Stimulated activated effector memory CD8-positive, alpha-beta T cell treated with anti-CD3 and anti-CD28 coated beads, Interleukin-12 subunit alpha, Interleukin-12 subunit beta, amount 100 ng/mL, for 72 hours (primary cell): ENCODE data around the gene NEU4.
"Not testable (repeated sequence)": the region's sequence is repeated elsewhere in the genome, so short reads cannot be mapped to it uniquely, and the experiment has no call there.

ENCODE experiments used
- ATAC-seq: fragments of 150-1000 bp; cut with Tn5 transposase; 2 replicates; pipeline ENCODE4 v1.10.0; 2021
- DNase-seq, 2 donors: peaks; one replicate each; pipeline ENCODE4 v3.0.0; 2021 to 2022; ENCODE audit warnings: low spot score in 2 of 2
- H3K27ac Mint-ChIP-seq: one replicate; pipeline ENCODE4 v1.8.0; 2022; ENCODE audit warnings: mild to moderate bottlenecking, mixed read lengths
- H3K36me3 Mint-ChIP-seq: one replicate; pipeline ENCODE4 v1.8.0; 2022; ENCODE audit warnings: mild to moderate bottlenecking, mixed read lengths
- H3K4me1 Mint-ChIP-seq: one replicate; pipeline ENCODE4 v1.8.0; 2022; ENCODE audit warnings: mixed read lengths
- H3K4me3 Mint-ChIP-seq: one replicate; pipeline ENCODE4 v1.8.0; 2022; ENCODE audit warnings: mild to moderate bottlenecking, mixed read lengths
- H3K9me3 Mint-ChIP-seq: one replicate; pipeline ENCODE4 v1.8.0; 2022; ENCODE audit warnings: mixed read lengths

The NEU4 gene, protein sequence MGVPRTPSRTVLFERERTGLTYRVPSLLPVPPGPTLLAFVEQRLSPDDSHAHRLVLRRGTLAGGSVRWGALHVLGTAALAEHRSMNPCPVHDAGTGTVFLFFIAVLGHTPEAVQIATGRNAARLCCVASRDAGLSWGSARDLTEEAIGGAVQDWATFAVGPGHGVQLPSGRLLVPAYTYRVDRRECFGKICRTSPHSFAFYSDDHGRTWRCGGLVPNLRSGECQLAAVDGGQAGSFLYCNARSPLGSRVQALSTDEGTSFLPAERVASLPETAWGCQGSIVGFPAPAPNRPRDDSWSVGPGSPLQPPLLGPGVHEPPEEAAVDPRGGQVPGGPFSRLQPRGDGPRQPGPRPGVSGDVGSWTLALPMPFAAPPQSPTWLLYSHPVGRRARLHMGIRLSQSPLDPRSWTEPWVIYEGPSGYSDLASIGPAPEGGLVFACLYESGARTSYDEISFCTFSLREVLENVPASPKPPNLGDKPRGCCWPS

DNA sequence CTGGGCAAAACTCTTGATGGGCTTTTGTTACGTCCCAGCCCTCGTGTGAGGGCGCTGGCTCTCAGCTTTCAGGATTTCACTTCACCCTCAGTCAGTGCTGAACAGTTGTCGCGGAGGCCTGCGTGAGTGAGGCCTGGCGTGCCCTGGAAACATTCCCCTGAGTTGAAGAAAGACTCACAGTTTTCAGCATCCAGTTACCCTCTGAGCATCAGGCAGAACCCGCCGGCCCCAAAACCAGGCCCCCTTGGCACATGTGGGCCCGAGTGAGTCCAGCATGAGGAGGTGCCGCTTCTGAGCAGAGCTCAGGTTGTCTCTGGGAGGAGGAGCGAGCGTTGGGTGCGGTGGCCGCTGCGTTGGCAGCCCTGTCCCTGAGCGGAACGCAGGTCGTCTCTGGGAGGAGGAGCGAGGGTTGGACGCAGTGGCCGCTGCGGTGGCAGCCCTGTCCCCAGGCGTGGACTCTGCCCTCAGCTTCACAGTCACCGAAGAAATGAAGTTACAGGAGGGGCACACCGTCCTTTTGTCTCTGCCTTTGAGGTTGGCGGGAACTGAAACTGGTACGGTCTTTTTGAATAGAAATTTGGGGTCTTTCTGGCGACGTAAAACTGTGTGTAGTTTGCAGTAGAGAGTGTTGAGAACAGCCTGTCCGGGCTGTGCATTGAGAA, at the start of gene NEU4:
Gene NEU4, plus strand, starts transcription at position 473 of the 662 bp plus-strand sequence. CDS start 5,292 bp downstream, outside the sequence.
- Mint-ChIP-seq H3K27ac (peak within 1 kb of the TSS; percentile 52), H3K4me3 (peak within 1 kb of the TSS; percentile 15)
- peak in 1 of 2 donors; percentile 47 for DNase-seq

DNA sequence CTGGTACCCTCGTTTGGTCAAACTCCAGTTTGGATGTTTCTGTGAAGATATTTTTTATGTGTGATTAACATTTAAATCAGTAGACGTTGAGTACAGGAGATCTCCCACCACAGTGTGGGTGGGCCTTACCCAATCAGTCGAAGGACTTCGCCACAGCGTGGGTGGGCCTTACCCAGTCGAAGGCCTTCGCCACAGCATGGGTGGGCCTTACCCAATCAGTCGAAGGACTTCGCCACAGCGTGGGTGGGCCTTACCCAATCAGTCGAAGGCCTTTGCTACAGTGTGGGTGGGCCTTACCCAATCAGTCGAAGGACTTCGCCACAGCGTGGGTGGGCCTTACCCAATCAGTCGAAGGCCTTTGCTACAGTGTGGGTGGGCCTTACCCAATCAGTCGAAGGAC, 49.1 kb upstream of the NEU4 start:
- H3K4me1 Mint-ChIP-seq: peaks cover 49% of the 10 kb centered on the region
- H3K9me3 Mint-ChIP-seq, ATAC-seq, DNase-seq, H3K27ac Mint-ChIP-seq: not testable (repeated sequence)
- H3K4me3 Mint-ChIP-seq: peak overlapping the region; percentile 7
- peaks cover 51% of the 10 kb centered on the region for H3K36me3 Mint-ChIP-seq

More for the DNA sequence above, at the start of gene NEU4:
- no peak for ATAC-seq
- Mint-ChIP-seq H3K9me3 (no peaks in the 10 kb centered on the region), H3K36me3 (no peaks in the 10 kb centered on the region), H3K4me1 (peaks cover 7% of the 10 kb centered on the region)

DNA sequence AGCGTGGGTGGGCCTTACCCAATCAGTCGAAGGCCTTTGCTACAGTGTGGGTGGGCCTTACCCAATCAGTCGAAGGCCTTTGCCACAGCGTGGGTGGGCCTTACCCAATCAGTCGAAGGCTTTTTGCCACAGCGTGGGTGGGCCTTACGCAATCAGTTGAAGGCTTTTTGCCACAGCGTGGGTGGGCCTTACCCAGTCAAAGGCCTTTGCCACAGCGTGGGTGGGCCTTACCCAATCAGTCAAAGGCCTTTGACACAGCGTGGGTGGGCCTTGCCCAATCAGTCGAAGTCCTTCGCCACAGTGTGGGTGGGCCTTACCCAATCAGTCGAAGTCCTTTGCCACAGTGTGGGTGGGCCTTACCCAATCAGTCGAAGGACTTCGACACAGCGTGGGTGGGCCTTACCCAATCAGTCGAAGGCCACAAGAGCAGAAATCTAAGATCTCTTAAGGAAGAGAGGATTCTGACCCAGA, 48.7 kb upstream of the NEU4 start:
- H3K4me1 Mint-ChIP-seq: peaks cover 50% of the 10 kb centered on the region

DNA sequence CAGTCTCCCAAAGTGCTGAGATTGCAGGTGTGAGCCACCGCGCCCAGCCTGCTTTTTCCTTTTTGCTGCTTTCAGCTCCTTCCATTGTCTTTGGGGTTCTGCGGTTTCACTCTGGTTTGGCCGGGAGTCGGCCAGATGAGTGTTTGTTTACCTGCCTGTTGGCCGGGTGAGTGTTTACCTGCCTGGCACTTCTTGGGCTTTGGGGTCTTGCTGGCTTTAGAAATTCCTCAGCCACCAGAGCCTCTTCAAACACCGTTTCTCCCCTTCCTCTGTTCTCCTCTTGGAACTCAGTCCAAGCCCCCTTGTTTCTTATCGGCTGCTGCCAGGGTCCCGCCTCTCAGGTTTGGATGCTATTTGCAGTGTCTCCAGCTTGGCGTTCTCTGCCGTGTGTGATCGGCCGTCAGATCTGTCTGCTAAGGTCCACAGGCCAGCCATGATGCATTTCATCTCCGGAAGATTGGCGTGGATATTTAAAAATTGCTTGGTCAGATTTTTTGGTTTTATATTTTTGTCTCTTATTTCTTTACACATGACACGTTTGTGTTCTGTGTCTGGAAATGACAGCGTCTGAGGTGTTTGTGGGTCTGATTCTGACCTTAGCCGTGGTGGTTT, 46.6 kb upstream of the NEU4 start:
- Mint-ChIP-seq H3K27ac (peak overlapping the region; percentile 91), H3K9me3 (no peaks in the 10 kb centered on the region), H3K4me1 (peaks cover 50% of the 10 kb centered on the region), H3K36me3 (peaks cover 44% of the 10 kb centered on the region), H3K4me3 (peak overlapping the region; percentile 77)
- DNase-seq (no peak), ATAC-seq (no peak)

More for the DNA sequence above, 48.7 kb upstream of the NEU4 start:
- ATAC-seq: no peak
- Mint-ChIP-seq H3K36me3 (peaks cover 51% of the 10 kb centered on the region), H3K9me3 (no peaks in the 10 kb centered on the region), H3K27ac (peak overlapping the region; percentile 49), H3K4me3 (no peak overlapping the region)
- no peak for DNase-seq

DNA sequence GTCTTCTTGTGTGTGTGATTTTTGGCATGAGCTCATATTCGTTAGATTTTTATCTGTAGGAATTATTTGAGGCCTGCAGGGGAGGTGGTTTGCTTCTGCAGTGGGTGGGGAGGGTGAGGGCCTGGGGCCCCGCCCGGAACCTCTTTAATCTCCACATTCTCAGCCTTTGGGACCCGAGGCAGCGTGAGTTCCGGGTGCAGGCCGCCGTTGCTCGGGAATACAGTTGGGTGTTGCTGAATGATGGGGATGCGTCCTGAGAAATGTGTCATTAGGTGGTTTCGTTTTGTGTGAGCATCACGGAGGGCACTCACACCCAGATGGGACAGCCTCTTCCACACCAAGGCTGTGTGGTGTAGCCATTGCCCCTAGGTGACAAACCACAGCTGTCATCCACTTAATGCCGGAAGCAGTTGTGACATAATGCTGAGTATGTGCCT, 46.0 kb upstream of the NEU4 start:
- H3K27ac Mint-ChIP-seq: peak overlapping the region; percentile 91
- DNase-seq: peak; percentile 67 to 95

DNA sequence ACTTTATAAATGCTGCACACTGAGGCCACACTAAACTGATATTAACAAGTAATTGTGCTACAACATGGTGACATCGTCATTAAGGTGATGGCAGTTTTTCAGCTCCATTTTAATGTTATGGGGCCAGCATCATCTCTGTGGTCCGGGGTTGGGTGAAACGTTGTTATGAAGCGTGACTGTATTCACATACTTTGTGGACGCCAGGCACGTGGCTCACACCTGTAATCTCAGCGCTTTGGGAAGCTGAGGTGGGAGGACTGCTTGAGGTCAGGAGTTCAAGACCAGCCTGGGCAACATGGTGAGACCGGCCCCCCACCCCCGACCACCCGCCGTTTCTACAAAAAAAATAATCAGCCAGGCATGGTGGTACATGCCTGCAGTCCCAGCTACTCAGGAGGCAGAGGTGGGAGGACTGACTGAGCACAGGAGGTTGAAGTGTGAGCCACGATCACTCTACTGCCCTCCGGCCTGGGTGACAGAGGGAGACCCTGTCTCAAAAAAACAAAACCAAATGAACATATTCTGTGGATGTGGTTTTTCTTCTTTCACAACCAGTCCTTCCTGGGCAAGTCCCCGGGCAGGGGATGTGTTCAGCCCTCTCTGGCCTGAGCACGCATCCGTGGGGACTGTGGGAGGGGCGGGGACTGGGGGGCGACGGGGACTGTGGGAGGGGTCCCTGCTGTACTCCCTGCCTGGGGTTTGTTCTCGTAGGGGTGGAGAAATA, 45.3 kb upstream of the NEU4 start:
- peak overlapping the region; percentile 77 for H3K4me3 Mint-ChIP-seq
- H3K4me1 Mint-ChIP-seq: peaks cover 50% of the 10 kb centered on the region
- H3K27ac Mint-ChIP-seq: peak overlapping the region; percentile 91
- H3K36me3 Mint-ChIP-seq: peaks cover 44% of the 10 kb centered on the region
- peak; percentile 30 to 67 for DNase-seq
- ATAC-seq: peak; percentile 60
- H3K9me3 Mint-ChIP-seq: no peaks in the 10 kb centered on the region

More for the DNA sequence above, 46.0 kb upstream of the NEU4 start:
- peaks cover 50% of the 10 kb centered on the region for H3K4me1 Mint-ChIP-seq
- no peaks in the 10 kb centered on the region for H3K9me3 Mint-ChIP-seq
- peak; percentile 92 for ATAC-seq
- H3K4me3 Mint-ChIP-seq: peak overlapping the region; percentile 77
- H3K36me3 Mint-ChIP-seq: peaks cover 44% of the 10 kb centered on the region

DNA sequence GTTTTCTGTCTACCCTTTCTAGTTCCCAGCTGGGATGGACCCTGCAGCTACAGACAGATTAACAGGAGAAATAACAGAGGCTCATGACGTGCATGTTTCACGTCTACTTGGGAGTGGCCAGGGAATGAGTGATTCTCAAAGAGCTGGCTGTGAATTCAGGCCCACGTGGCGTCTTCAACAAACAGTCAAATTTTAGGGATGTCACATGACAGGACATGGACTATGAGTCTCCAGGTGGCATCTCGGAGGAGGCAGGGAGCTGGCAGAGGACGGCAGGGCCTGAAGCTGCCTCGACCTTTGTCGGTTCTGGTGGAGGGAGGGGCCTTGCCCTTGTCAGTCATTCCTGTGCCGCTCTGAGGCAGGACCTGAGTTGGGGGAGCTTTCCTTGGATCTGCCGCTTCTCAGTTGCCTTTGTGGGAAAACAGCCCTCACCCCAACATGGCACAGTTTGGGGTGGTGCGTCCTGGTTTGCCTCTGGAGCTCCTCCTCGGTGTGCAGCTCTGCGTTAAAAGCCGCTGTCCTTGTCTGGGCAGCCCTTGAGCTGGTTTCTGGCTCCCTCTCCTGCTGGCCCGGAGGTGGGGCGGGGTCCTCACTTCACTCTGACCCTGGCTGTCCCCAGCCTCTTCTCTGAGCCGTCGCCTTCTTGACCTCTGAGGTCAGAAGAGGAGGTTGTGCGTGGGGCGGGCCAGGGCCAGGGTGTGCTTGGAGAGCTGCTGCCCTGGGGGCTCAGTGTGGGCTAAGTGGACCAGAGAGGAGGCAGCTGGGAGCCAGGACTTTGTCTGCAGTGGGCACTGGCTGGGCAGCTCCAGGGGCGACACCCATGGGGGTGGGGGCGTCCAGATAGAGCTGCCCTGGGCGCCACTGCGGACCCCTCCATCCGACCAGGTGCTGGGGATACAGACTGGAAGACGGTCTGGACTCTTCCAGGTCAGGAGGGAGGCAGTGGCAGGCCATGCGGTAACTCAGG, 44.4 kb upstream of the NEU4 start:
- ATAC-seq (no peak), DNase-seq (no peak)
- Mint-ChIP-seq H3K9me3 (no peaks in the 10 kb centered on the region), H3K27ac (peak overlapping the region; percentile 91), H3K4me3 (peak overlapping the region; percentile 77), H3K36me3 (peaks cover 36% of the 10 kb centered on the region), H3K4me1 (peaks cover 41% of the 10 kb centered on the region)

DNA sequence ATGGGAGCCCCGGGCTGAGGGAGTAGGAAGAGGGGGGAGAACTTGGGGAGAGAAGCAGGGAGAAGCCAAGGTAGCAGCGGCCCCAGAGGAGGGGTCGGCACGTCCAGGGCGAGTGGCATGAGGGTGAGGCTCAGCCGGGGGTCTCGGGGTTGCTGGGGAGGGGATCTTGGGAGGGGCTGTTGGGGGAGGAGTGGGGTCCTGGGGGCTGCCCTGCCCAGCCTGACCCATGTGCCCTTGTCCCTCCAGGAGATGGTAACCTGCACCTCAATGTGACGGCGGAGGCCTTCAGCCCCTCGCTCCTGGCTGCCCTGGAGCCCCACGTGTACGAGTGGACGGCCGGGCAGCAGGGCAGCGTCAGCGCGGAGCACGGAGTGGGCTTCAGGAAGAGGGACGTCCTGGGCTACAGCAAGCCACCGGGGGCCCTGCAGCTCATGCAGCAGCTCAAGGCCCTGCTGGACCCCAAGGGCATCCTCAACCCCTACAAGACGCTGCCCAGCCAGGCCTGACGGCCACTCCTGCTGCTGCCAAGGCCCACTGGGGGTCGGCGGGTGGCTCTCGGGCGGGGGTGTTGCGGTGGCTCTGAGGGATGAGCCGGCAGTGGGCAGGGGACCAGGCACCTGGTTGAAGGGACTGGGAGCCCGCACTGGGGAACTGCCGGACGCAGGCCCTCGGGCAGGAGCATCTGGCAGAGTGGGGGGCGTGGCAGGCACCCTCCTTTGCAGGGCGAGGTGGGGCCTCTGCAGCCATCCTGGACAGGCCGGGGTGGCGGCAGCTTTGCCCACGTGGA, 41.3 kb upstream of the NEU4 start:
- no peak overlapping the region for H3K4me3 Mint-ChIP-seq
- DNase-seq (peak in 1 of 2 donors; percentile 52), ATAC-seq (no peak)
- H3K4me1 Mint-ChIP-seq: peaks cover 39% of the 10 kb centered on the region
- H3K36me3 Mint-ChIP-seq: peaks cover 23% of the 10 kb centered on the region
- H3K27ac Mint-ChIP-seq: no peak overlapping the region
- no peaks in the 10 kb centered on the region for H3K9me3 Mint-ChIP-seq

DNA sequence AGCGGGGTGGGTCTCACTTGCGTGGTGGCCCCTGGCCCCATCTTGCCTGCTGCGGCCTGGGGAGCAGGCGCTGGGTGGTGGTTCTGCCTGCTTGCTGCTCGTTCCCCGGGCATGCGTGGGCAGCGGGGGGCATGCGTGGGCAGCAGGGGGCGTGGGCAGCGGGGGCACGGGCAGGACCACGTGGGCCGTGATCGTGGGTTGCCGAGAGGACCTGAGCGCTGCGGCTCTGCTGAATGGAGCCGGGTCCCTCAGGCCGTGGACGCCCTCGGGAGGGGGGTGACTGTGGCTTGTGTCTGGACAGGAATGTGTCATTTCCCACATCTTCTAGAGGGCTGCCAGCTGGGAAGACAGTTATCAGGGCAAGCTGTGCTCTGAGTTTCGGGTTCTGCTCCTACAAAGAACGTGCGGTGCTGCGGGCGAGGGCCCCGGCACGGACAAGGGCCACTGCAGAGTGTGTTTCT, 40.7 kb upstream of the NEU4 start:
- Mint-ChIP-seq H3K27ac (no peak overlapping the region), H3K4me1 (peaks cover 38% of the 10 kb centered on the region), H3K36me3 (peaks cover 17% of the 10 kb centered on the region), H3K4me3 (no peak overlapping the region), H3K9me3 (no peaks in the 10 kb centered on the region)
- ATAC-seq: no peak
- peak in 1 of 2 donors; percentile 47 for DNase-seq

DNA sequence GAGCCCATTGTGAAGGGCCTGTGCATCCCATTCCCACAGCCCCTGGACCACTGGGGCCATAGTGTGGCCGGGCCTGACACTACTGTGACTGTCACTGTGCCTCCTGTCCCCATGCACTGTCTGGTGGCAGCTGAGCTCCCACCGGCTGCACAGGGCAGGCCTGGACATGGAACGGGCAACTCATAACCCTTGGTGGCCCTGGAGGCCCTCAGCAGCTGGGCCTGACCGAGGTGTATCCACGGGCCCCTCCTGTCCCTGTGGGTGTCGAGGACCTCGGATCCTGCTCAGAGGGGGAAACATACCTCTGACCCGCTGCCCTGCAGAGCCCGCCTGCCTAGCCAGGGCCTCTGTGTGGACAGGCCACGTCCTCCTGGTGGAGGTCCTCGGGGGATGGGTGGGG, 40.1 kb upstream of the NEU4 start:
- DNase-seq (peak in 1 of 2 donors; percentile 53), ATAC-seq (no peak)
- no peak overlapping the region for H3K4me3 Mint-ChIP-seq
- H3K4me1 Mint-ChIP-seq: peaks cover 32% of the 10 kb centered on the region
- H3K9me3 Mint-ChIP-seq: no peaks in the 10 kb centered on the region
- peaks cover 11% of the 10 kb centered on the region for H3K36me3 Mint-ChIP-seq
- H3K27ac Mint-ChIP-seq: no peak overlapping the region

DNA sequence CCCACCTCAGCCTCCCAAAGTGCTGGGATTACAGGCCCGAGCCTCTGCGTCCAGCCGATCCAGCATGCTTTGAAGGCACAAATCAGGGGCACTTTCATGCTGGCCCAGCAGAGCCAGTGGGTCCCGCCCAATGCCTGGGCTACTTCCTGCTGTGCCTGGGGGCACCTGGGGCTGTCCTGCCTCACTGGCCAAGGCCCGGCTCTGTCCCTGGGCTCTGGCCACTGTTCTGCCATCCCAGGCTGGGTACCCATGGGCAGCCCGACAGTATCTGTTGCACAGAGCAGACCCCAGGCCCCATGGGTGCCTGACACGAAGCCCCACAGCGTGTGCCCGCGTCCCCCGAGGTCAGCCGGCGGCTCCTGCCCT, 39.2 kb upstream of the NEU4 start:
- ATAC-seq (no peak), DNase-seq (no peak)
- H3K4me1 Mint-ChIP-seq: peaks cover 24% of the 10 kb centered on the region
- no peak overlapping the region for H3K27ac Mint-ChIP-seq
- H3K4me3 Mint-ChIP-seq: no peak overlapping the region
- no peaks in the 10 kb centered on the region for H3K9me3 Mint-ChIP-seq
- peaks cover 11% of the 10 kb centered on the region for H3K36me3 Mint-ChIP-seq

DNA sequence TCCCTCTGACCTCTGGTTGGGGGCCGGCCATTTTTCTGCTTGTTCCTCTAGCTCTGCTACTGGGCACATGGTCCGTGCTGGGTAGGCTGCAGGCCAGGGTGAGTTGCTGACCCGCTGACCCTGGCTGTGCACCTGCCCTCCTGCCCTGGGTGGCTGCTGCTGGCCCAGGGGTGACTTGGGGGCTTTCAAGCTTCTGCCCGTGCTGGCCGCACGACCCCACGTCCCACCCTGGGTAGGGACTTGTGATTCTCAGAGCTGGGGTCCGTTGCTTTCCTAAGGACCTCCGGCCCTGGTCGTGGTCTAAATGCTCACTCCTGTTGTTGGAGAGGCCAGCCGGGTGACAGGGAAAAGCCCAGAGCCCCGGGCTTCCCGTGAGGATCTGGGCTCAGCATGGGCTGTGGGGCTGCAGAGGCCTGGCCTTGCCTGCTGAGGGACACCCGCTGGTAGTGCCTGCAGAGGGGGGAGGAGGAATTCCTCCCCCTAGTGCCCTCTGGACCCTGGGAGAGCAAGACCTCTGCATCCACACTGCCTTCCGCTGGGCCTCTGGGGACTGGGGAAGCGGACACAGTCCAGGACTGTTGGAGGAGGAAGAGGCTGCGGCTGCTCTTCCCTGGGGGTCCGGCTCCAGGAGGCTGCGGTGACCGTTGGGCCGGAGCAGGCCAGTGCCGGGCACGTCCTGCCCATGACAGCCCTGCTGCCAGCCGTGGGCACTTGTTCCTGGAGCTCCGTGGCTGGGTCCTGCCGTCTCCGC, 38.6 kb upstream of the NEU4 start:
- Mint-ChIP-seq H3K4me1 (peaks cover 22% of the 10 kb centered on the region), H3K9me3 (no peaks in the 10 kb centered on the region), H3K36me3 (peaks cover 15% of the 10 kb centered on the region), H3K27ac (no peak overlapping the region), H3K4me3 (no peak overlapping the region)
- DNase-seq (peak in 1 of 2 donors; percentile 50), ATAC-seq (no peak)

DNA sequence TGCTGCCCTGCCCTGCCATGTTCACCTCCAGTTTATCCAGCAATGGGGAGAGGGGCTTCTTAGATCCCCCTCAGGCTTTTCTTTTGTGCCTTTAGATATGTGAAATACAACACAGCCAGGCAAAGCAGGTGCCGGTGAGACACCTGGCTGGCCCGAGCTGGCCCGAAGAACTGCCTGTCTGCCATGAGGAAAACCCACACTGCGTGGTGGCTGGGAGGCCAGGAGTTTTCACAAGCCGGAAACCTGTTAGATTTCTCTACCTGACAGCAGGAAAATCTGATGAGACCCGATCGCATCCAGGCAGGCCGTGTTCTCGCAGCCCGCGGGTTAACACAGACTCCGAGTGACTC, 38.1 kb upstream of the NEU4 start:
- DNase-seq (peak in 1 of 2 donors; percentile 45), ATAC-seq (no peak)
- peak overlapping the region; percentile 50 for H3K27ac Mint-ChIP-seq
- peaks cover 16% of the 10 kb centered on the region for H3K36me3 Mint-ChIP-seq
- no peaks in the 10 kb centered on the region for H3K9me3 Mint-ChIP-seq
- H3K4me1 Mint-ChIP-seq: peaks cover 22% of the 10 kb centered on the region
- H3K4me3 Mint-ChIP-seq: no peak overlapping the region
